Measurements from ENCODE around the gene CLASP1.
"Not testable (repeated sequence)": the region's sequence is repeated elsewhere in the genome, so short reads cannot be mapped to it uniquely, and the experiment has no call there.

Gene CLASP1

DNA sequence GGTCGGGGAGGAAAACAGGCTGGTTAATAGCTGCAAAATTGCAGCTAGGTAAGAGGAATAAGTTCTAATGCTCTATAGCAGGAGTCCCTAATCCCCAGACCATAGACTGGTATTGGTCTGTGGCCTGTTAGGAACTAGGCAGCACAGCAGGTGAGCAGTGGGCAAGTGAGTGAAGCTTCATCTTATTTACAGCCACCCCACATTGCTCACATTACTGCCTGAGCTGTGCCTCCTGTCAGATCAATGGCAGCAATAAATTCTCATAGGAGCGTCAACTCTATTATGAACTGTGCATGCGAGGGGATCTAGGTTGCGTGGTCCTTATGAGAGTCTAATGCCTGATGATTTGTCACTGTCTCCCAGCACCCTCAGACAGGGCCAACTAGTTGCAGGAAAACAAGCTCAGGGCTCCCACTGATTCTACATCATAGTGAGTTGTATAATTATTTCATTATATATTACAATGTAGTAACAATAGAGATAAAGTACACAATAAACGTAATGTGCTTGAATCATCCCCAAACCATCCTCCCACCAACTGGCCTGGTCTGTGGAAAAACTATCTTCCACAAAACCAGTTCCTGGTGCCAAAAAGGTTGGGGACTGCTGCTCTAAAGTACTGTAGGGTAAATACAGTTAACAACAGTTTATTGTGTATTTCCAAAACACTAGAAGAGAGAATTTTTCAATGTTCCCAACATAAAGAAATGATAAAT lies 272.6 kb downstream of the CLASP1 start:
- DNase-seq (ENCODE audit: low read depth in 1 of 2, low spot score in 1 of 2) = no peak
- TF ChIP-seq POLR2AphosphoS5 (IDR thresholded peaks at IDR 0.05; ENCODE audit: low read depth) (no peak), GABPA (IDR thresholded peaks at IDR 0.05; ENCODE audit: low read depth) (no peak), SPI1 (IDR thresholded peaks at IDR 0.05; ENCODE audit: borderline replicate concordance, low read depth) (no peak)
- TF ChIP-seq, protein P1, sequence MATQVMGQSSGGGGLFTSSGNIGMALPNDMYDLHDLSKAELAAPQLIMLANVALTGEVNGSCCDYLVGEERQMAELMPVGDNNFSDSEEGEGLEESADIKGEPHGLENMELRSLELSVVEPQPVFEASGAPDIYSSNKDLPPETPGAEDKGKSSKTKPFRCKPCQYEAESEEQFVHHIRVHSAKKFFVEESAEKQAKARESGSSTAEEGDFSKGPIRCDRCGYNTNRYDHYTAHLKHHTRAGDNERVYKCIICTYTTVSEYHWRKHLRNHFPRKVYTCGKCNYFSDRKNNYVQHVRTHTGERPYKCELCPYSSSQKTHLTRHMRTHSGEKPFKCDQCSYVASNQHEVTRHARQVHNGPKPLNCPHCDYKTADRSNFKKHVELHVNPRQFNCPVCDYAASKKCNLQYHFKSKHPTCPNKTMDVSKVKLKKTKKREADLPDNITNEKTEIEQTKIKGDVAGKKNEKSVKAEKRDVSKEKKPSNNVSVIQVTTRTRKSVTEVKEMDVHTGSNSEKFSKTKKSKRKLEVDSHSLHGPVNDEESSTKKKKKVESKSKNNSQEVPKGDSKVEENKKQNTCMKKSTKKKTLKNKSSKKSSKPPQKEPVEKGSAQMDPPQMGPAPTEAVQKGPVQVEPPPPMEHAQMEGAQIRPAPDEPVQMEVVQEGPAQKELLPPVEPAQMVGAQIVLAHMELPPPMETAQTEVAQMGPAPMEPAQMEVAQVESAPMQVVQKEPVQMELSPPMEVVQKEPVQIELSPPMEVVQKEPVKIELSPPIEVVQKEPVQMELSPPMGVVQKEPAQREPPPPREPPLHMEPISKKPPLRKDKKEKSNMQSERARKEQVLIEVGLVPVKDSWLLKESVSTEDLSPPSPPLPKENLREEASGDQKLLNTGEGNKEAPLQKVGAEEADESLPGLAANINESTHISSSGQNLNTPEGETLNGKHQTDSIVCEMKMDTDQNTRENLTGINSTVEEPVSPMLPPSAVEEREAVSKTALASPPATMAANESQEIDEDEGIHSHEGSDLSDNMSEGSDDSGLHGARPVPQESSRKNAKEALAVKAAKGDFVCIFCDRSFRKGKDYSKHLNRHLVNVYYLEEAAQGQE (IDR thresholded peaks at IDR 0.05; ENCODE audit: insufficient replicate concordance, low read depth) = no peak
- TF ChIP-seq, protein P2, sequence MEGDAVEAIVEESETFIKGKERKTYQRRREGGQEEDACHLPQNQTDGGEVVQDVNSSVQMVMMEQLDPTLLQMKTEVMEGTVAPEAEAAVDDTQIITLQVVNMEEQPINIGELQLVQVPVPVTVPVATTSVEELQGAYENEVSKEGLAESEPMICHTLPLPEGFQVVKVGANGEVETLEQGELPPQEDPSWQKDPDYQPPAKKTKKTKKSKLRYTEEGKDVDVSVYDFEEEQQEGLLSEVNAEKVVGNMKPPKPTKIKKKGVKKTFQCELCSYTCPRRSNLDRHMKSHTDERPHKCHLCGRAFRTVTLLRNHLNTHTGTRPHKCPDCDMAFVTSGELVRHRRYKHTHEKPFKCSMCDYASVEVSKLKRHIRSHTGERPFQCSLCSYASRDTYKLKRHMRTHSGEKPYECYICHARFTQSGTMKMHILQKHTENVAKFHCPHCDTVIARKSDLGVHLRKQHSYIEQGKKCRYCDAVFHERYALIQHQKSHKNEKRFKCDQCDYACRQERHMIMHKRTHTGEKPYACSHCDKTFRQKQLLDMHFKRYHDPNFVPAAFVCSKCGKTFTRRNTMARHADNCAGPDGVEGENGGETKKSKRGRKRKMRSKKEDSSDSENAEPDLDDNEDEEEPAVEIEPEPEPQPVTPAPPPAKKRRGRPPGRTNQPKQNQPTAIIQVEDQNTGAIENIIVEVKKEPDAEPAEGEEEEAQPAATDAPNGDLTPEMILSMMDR (IDR thresholded peaks at IDR 0.05; ENCODE audit: insufficient read depth, low read length) = no peak
- H3K4me3 ChIP-seq (replicated peaks; ENCODE audit: insufficient read depth, low read length) = no peak overlapping the region
- H3K27me3 ChIP-seq (ENCODE audit: insufficient read depth, poor library complexity, severe bottlenecking) = no peaks in the 10 kb centered on the region
- H3K27ac ChIP-seq (replicated peaks) = no peak overlapping the region

DNA sequence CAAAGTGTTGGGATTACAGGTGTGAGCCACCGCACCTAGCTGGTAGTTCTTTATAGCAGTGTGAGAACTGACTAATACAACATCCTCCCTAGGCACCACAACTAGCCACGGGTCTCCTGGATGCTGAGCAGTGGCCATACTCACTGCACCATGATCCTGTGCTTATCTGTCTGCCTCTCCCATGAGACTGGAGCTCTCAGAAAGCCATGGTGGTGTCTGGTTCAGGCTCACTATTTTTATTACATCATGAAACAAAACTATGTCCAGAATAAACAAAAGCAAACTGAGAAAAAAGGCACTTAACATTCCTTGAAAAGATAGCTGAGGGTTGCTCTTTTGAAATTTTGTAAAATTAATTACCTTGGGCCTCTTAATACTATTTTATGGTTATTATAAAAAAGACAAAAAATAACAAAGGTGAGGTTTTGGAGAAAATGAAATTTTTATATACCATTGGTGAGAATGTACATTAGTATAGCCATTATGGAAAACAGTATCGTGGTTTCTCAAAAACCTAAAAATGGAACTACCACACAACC lies 273.6 kb downstream of the CLASP1 start:
- TF ChIP-seq GABPA (IDR thresholded peaks at IDR 0.05; ENCODE audit: low read depth) (no peak), SPI1 (IDR thresholded peaks at IDR 0.05; ENCODE audit: borderline replicate concordance, low read depth) (no peak), POLR2AphosphoS5 (IDR thresholded peaks at IDR 0.05; ENCODE audit: low read depth) (no peak)
- TF ChIP-seq, protein P2 (IDR thresholded peaks at IDR 0.05; ENCODE audit: insufficient read depth, low read length) = no peak
- TF ChIP-seq, protein P1 (IDR thresholded peaks at IDR 0.05; ENCODE audit: insufficient replicate concordance, low read depth) = no peak
- Histone ChIP-seq H3K27ac (replicated peaks) (no peak overlapping the region), H3K27me3 (ENCODE audit: insufficient read depth, poor library complexity, severe bottlenecking) (no peaks in the 10 kb centered on the region), H3K4me3 (replicated peaks; ENCODE audit: insufficient read depth, low read length) (no peak overlapping the region)
- no peak for DNase-seq (ENCODE audit: low read depth in 1 of 2, low spot score in 1 of 2)

DNA sequence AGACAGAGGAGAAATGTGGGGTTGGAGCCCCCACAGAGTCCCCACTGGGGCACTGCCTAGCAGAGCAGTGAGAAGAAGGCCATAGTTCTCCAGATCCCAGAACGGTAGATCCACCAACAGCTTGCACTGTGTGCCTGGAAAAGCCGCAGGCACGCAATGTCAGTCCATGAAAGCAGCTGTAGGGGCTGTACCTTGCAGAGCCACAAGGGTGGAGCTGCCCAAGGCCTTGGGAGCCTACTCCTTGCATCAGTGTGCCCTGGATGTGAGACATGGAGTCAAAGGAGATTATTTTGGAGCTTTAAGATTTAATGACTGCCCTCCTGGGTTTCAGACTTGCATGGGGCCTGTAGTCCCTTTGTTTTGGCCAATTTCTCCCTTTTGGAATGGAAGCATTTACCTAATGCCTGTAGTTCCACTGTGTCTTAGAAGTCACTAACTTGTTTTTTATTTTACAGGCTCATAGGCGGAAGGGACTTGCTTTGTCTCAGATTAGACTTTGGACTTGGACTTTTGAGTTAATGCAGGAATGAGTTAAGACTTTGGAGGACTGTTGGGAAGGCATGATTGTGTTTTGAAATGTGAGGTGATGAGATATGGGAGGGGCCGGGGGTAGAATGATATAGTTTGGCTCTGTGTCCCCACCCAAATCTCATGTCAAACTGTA lies 274.7 kb downstream of the CLASP1 start:
- H3K27ac ChIP-seq (replicated peaks) = not testable (repeated sequence)

DNA sequence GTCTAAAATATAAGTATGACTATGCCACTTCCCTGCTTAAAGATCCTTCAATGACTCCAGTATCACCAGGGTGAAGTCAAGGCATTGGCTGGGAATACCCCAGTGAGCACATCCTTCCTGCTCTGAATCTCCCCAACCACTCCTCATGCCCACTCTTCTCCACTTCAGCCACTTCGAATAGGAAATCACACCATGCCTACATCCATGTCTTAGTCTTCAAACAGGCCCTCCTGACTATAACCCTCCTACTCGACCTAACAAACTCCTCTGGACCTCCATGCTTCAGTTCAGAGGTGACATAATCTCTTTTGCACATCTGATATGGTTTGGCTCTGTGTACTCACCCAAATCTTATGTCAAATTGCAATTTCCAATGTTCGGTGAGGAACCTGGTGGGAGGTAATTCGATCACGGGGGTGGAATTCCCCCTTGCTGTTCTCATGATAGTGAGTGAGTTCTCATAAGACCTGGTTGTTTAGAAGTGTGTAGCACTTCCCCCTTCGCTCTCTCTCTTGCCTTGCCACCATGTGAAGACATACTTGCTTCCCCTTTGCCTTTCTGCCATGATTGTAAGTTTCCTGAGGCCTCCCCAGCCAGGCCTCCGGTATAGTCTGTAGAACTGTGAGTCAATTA lies 276.4 kb downstream of the CLASP1 start:
- no peak overlapping the region for H3K4me3 ChIP-seq (replicated peaks; ENCODE audit: insufficient read depth, low read length)
- no peak for TF ChIP-seq GABPA (IDR thresholded peaks at IDR 0.05; ENCODE audit: low read depth)
- peak; percentile 62 for TF ChIP-seq SPI1 (IDR thresholded peaks at IDR 0.05; ENCODE audit: borderline replicate concordance, low read depth)
- H3K27ac ChIP-seq (replicated peaks) = no peak overlapping the region
- peak in 1 of 2 experiments; percentile 36 for DNase-seq (ENCODE audit: low read depth in 1 of 2, low spot score in 1 of 2)
- no peaks in the 10 kb centered on the region for H3K27me3 ChIP-seq (ENCODE audit: insufficient read depth, poor library complexity, severe bottlenecking)

More for the DNA sequence above, 274.7 kb downstream of the CLASP1 start:
- not testable (repeated sequence) for H3K4me3 ChIP-seq (replicated peaks; ENCODE audit: insufficient read depth, low read length); H3K27me3 ChIP-seq (ENCODE audit: insufficient read depth, poor library complexity, severe bottlenecking); DNase-seq (ENCODE audit: low read depth in 1 of 2, low spot score in 1 of 2)

Data from HL-60 (cell line).